22Rv1 (cell line): ENCODE results near the gene MAP3K20.

Source experiments
- CTCF ChIP-seq: fragments of 450-650 bp; IDR thresholded peaks from 2 replicates; pipeline ENCODE4 v1.5.1; 2017; ENCODE audit warnings: mild to moderate bottlenecking
- ZFX ChIP-seq: fragments of 450-650 bp; IDR thresholded peaks from 2 replicates; pipeline ENCODE4 v1.6.1; 2017; ENCODE audit warnings: antibody characterized with exemption, borderline replicate concordance

- TF ChIP-seq CTCF (no peak), ZFX (no peak)
These were observed 141.0 kb downstream of the MAP3K20 start for GRCh38 chr2:173216668-173217067.
